ENCODE data around the gene GRAMD1A.
"Not testable (repeated sequence)": the region's sequence is repeated elsewhere in the genome, so short reads cannot be mapped to it uniquely, and the experiment has no call there.

The GRAMD1A gene

DNA sequence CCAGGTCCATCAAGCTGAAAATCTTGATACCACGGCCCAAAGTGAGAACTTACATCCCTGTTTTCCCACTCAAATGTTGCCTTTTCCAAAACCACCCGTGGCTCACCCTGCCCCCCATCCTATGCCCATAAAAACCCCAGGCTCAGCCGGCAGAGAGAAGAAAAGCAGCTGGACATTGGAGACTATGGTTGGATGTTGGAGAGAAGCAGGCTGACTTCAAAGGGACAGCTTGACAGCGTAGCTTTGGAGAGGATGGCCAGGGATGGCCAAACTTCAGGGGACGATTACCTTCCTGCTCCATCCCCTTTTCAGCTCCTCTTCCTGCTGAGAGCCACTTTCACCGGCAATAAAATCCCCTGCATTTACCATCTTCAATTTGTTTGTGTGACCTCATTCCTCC is 32.6 kb upstream of the GRAMD1A start:
- Histone ChIP-seq H3K9me3 (peaks cover 4% of the 10 kb centered on the region), H3K4me3 (no peak overlapping the region), H3K27me3 (ENCODE audit: low read depth) (no peaks in the 10 kb centered on the region), H3K4me1 (no peaks in the 10 kb centered on the region; the same call in 1 of the 2 replicates), H3K36me3 (replicated peaks) (no peaks in the 10 kb centered on the region)
- in situ Hi-C loops (cut with MboI; ENCODE audit: low sequenced_read_pairs), result no loop called here
- no peak for DNase-seq (ENCODE audit: low spot score in 2 of 2)

- Histone ChIP-seq H3K36me3 (replicated peaks) (no peaks in the 10 kb centered on the region), H3K27me3 (ENCODE audit: low read depth) (no peaks in the 10 kb centered on the region), H3K4me1 (no peaks in the 10 kb centered on the region; the same call in 1 of the 2 replicates), H3K9me3 (peaks cover 4% of the 10 kb centered on the region), H3K4me3 (no peak overlapping the region)
- DNase-seq (ENCODE audit: low spot score in 2 of 2), result no peak
- in situ Hi-C loops (cut with MboI; ENCODE audit: low sequenced_read_pairs), result no loop called here
Measured at GRCh38 chr19:34969721-34970120, 30.4 kb upstream of the GRAMD1A start.

- H3K36me3 ChIP-seq (replicated peaks); H3K4me3 ChIP-seq; H3K27me3 ChIP-seq (ENCODE audit: low read depth); H3K9me3 ChIP-seq; DNase-seq (ENCODE audit: low spot score in 2 of 2); H3K4me1 ChIP-seq; in situ Hi-C loops (cut with MboI; ENCODE audit: low sequenced_read_pairs): not testable (repeated sequence)
Measured at GRCh38 chr19:34970185-34970780, 29.8 kb upstream of the GRAMD1A start.

DNA sequence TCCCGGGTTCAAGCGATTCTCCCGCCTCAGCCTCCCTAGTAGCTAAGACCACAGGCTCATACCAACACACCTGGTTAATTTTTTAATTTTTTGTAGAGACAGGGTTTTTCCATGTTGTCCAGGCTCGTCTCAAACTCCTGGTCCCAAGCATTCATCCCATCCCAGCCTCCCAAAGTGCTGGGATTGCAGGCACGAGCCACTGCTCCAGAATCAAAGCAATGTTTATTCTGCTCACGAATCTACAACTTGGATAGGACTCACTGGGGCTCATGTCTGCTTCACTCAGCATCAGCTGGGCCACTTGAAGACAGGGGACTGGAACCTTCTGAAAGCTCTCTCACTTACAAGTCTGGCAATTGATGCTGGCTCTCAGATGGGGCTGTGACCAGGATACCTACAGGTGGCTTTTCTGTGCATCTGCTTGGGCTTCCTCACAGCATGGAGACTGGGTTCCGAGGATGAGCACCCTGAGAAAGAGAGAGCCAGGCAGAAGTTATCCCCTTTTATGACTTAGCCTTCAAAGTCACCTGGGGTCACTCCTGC is 27.9 kb upstream of the GRAMD1A start:
- no peaks in the 10 kb centered on the region for H3K36me3 ChIP-seq (replicated peaks)
- no peak overlapping the region for H3K4me3 ChIP-seq
- in situ Hi-C loops (cut with MboI; ENCODE audit: low sequenced_read_pairs), result no loop called here
- H3K4me1 ChIP-seq, result no peaks in the 10 kb centered on the region; the same call in 1 of the 2 replicates
- DNase-seq (ENCODE audit: low spot score in 2 of 2), result no peak
- no peaks in the 10 kb centered on the region for H3K27me3 ChIP-seq (ENCODE audit: low read depth)
- H3K9me3 ChIP-seq, result peaks cover 5% of the 10 kb centered on the region

GRCh38 chr19:34974646-34975045 is 25.5 kb upstream of the GRAMD1A start:
- DNase-seq (ENCODE audit: low spot score in 2 of 2), result no peak
- no peaks in the 10 kb centered on the region for H3K4me1 ChIP-seq
- in situ Hi-C loops (cut with MboI; ENCODE audit: low sequenced_read_pairs), result no loop called here
- H3K9me3 ChIP-seq, result 0 out of 2 replicates have a peak, but pooled peaks cover 2% of the 10 kb centered on the region
- no peaks in the 10 kb centered on the region for H3K36me3 ChIP-seq (replicated peaks)
- H3K27me3 ChIP-seq (ENCODE audit: low read depth), result no peaks in the 10 kb centered on the region
- no peak overlapping the region for H3K4me3 ChIP-seq

DNA sequence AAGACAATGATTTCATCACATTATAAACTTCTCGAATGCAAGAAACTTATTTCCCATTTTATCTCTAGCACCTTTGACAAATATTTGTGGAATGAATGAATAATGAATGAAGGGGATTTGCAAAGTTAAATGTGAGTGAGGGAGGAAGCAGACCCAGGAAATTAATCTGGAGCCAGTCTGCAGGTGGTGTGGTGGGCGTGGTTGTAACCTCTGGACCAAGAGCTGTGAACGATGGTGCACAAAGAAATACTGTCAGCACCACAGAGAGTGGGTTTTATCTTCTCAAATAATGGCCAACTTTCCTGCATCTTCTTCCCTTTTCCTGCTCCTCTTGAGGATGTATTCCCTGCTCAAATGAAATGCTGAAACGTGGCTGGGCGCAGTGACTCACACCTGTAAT is 25.1 kb upstream of the GRAMD1A start:
- H3K36me3 ChIP-seq (replicated peaks), result no peaks in the 10 kb centered on the region
- 0 out of 2 replicates have a peak, but pooled peaks cover 2% of the 10 kb centered on the region for H3K9me3 ChIP-seq
- in situ Hi-C loops (cut with MboI; ENCODE audit: low sequenced_read_pairs), result no loop called here
- no peak for DNase-seq (ENCODE audit: low spot score in 2 of 2)
- no peak overlapping the region for H3K4me3 ChIP-seq
- no peaks in the 10 kb centered on the region for H3K27me3 ChIP-seq (ENCODE audit: low read depth)
- H3K4me1 ChIP-seq, result no peaks in the 10 kb centered on the region

DNA sequence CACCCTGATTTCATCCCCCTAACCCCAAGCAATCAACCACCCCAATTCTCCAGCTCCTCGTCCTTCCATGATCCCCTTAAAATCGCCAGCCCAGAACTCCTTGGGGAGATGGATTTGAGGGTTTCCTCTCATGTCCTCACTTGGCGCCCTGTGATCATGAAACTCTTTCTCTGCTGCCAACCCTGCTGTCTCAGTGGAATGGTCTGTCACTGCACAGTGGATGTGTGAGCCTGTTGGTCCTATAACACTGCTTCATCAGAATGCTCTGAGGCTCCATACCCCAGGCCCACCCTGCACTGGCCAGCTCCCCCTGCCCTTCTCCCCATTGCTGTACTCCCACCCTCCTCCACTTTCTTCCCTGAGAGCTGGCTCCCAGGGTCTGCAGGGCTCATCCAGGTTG is 23.5 kb upstream of the GRAMD1A start:
- no peaks in the 10 kb centered on the region for H3K36me3 ChIP-seq (replicated peaks)
- in situ Hi-C loops (cut with MboI; ENCODE audit: low sequenced_read_pairs), result no loop called here
- H3K9me3 ChIP-seq, result 0 out of 2 replicates have a peak, but pooled peaks cover 2% of the 10 kb centered on the region
- H3K4me1 ChIP-seq, result no peaks in the 10 kb centered on the region
- no peak overlapping the region for H3K4me3 ChIP-seq
- no peaks in the 10 kb centered on the region for H3K27me3 ChIP-seq (ENCODE audit: low read depth)
- no peak for DNase-seq (ENCODE audit: low spot score in 2 of 2)

DNA sequence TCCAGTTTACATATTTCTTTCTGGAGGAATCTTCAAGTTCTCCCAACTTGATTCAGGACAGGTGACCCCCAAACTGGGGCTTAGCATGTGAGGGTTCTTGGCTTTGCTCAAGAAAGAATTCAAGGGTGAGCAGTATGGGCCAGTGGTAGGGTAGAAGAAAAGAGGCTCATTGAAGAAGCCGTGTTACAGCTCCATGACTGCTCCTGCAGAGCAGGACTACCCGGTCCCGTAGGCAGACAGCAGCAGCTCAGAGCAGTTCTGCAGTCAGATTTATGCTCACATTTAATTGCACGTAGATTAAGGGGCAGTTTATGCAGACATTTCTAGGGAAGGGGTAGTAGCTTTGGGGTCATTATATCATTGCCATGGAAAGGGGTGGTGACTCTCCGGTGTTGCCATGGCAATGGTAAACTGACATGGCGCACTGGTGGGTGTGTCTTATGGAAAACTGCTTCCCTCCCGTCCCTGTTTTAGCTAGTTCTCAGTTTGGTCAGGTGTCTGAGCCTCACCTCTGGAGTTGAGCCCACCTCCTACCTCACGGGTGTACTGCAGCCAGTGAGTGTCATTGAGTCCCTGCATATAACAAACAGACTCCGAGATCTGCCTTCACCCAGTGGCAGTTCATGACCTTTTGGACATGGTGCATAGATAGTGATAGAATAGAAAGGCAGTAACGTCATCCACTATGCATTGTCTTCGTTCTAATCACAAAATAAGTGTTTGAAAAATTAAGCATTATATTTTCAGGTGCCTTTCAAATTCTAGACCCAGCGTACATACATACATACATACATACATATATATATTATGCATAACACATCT is 20.1 kb upstream of the GRAMD1A start:
- Histone ChIP-seq H3K27me3 (ENCODE audit: low read depth) (no peaks in the 10 kb centered on the region), H3K4me3 (no peak overlapping the region), H3K9me3 (0 out of 2 replicates have a peak, but pooled peaks cover 2% of the 10 kb centered on the region), H3K36me3 (replicated peaks) (no peaks in the 10 kb centered on the region), H3K4me1 (no peaks in the 10 kb centered on the region)
- in situ Hi-C loops (cut with MboI; ENCODE audit: low sequenced_read_pairs), result no loop called here
- no peak for DNase-seq (ENCODE audit: low spot score in 2 of 2)

DNA sequence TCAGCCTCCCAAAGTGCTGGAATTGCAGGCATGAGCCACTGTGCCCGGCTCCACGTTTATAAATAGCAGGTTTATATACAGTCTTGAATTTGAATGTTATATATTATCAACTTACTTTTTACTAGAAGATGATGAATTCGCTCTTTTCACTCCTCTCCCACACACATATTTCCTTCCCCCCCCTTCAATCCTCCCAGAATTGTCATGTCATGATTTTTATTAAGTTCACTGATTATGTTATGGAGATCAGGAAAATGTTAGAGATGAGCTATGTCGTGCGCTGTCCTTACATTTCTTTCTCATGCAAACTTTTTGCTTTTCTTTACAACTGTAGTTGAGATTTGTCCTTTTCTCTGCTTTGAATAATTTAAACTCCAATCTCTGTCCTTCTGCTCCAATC is 17.8 kb upstream of the GRAMD1A start:
- in situ Hi-C loops (cut with MboI; ENCODE audit: low sequenced_read_pairs), result no loop called here
- no peaks in the 10 kb centered on the region for H3K36me3 ChIP-seq (replicated peaks)
- H3K9me3 ChIP-seq, result 0 out of 2 replicates have a peak, but pooled peaks cover 1% of the 10 kb centered on the region
- DNase-seq (ENCODE audit: low spot score in 2 of 2), result no peak
- H3K4me1 ChIP-seq, result no peaks in the 10 kb centered on the region
- no peaks in the 10 kb centered on the region for H3K27me3 ChIP-seq (ENCODE audit: low read depth)
- H3K4me3 ChIP-seq, result no peak overlapping the region

DNA sequence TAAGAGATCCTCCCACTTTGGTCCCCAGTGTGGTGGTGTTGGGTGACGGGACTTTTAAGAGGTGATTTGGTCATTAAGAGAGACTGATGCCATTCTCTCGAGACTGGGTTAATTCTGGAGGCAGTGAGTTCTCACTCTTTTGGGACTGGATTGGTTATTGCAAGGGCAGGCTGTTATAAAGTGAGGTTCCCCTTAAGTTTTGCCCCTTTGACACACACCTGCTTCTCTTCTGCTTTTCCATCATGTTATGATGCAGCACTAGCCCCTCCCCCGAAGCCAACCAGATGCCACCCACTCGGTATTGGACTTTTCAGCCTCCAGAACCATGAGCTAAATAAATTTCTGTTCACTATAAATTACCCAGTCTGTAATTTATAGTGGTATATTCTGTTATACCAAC is 16.3 kb upstream of the GRAMD1A start:
- Histone ChIP-seq H3K4me3 (no peak overlapping the region), H3K27me3 (ENCODE audit: low read depth) (no peaks in the 10 kb centered on the region), H3K4me1 (no peaks in the 10 kb centered on the region), H3K9me3 (no peaks in the 10 kb centered on the region), H3K36me3 (replicated peaks) (no peaks in the 10 kb centered on the region)
- DNase-seq (ENCODE audit: low spot score in 2 of 2), result no peak
- in situ Hi-C loops (cut with MboI; ENCODE audit: low sequenced_read_pairs), result no loop called here

GRCh38 chr19:34984287-34984686 is 15.8 kb upstream of the GRAMD1A start:
- no peaks in the 10 kb centered on the region for H3K36me3 ChIP-seq (replicated peaks)
- no peaks in the 10 kb centered on the region for H3K4me1 ChIP-seq
- H3K9me3 ChIP-seq, result no peaks in the 10 kb centered on the region
- no peak overlapping the region for H3K4me3 ChIP-seq
- in situ Hi-C loops (cut with MboI; ENCODE audit: low sequenced_read_pairs), result no loop called here
- no peaks in the 10 kb centered on the region for H3K27me3 ChIP-seq (ENCODE audit: low read depth)
- DNase-seq (ENCODE audit: low spot score in 2 of 2), result no peak

GRCh38 chr19:34985249-34986022 is 14.7 kb upstream of the GRAMD1A start:
- DNase-seq (ENCODE audit: low spot score in 2 of 2), result no peak
- in situ Hi-C loops (cut with MboI; ENCODE audit: low sequenced_read_pairs), result no loop called here

GRCh38 chr19:34988119-34988518 is 12.0 kb upstream of the GRAMD1A start:
- in situ Hi-C loops (cut with MboI; ENCODE audit: low sequenced_read_pairs), result no loop called here
- Histone ChIP-seq H3K36me3 (replicated peaks) (no peaks in the 10 kb centered on the region), H3K4me3 (no peak overlapping the region), H3K27me3 (ENCODE audit: low read depth) (0 out of 2 replicates have a peak, but pooled peaks cover 2% of the 10 kb centered on the region), H3K9me3 (no peaks in the 10 kb centered on the region), H3K4me1 (no peaks in the 10 kb centered on the region)
- DNase-seq (ENCODE audit: low spot score in 2 of 2), result no peak

More at GRCh38 chr19:34985249-34986022, 14.7 kb upstream of the GRAMD1A start:
- no peaks in the 10 kb centered on the region for H3K4me1 ChIP-seq
- H3K9me3 ChIP-seq, result no peaks in the 10 kb centered on the region
- H3K4me3 ChIP-seq, result no peak overlapping the region
- H3K36me3 ChIP-seq (replicated peaks), result no peaks in the 10 kb centered on the region
- H3K27me3 ChIP-seq (ENCODE audit: low read depth), result 0 out of 2 replicates have a peak, but pooled peaks cover 2% of the 10 kb centered on the region
